Ectodermal cell (in vitro differentiated cells): ENCODE results near the gene C10orf71.

Experiments
- H3K27ac ChIP-seq: 2 replicates; pipeline ENCODE4 v1.7.0; 2013; ENCODE audit warnings: mild to moderate bottlenecking, low read depth, low read length; ENCODE audit not compliant: insufficient read depth, poor library complexity, severe bottlenecking
- H3K27me3 ChIP-seq: 2 replicates; pipeline ENCODE4 v1.7.0; 2013; ENCODE audit warnings: mild to moderate bottlenecking, low read length; ENCODE audit not compliant: insufficient read depth, control insufficient read depth, poor library complexity, severe bottlenecking
- H3K36me3 ChIP-seq: one replicate; pipeline ENCODE4 v1.7.0; 2013; ENCODE audit warnings: low read length; ENCODE audit not compliant: control insufficient read depth, insufficient read depth
- H3K4me1 ChIP-seq: one replicate; pipeline ENCODE4 v1.7.0; 2013; ENCODE audit warnings: low read length; ENCODE audit not compliant: control insufficient read depth, insufficient read depth
- H3K4me3 ChIP-seq: 2 replicates; pipeline ENCODE4 v1.7.0; 2013; ENCODE audit warnings: low read depth, low read length, control low read depth; ENCODE audit not compliant: insufficient read depth
- H3K9me3 ChIP-seq: 2 replicates; pipeline ENCODE4 v1.7.0; 2013; ENCODE audit warnings: mild to moderate bottlenecking, low read length, moderate library complexity; ENCODE audit not compliant: control insufficient read depth
- WGBS, 2 experiments: methylation state at CpG; one replicate each; pipeline ENCODE4 v1.1.7; 2013; ENCODE audit warnings: missing lambda C conversion rate in 2 of 2; 5-methylcytosine and 5-hydroxymethylcytosine counted together

Gene C10orf71

DNA sequence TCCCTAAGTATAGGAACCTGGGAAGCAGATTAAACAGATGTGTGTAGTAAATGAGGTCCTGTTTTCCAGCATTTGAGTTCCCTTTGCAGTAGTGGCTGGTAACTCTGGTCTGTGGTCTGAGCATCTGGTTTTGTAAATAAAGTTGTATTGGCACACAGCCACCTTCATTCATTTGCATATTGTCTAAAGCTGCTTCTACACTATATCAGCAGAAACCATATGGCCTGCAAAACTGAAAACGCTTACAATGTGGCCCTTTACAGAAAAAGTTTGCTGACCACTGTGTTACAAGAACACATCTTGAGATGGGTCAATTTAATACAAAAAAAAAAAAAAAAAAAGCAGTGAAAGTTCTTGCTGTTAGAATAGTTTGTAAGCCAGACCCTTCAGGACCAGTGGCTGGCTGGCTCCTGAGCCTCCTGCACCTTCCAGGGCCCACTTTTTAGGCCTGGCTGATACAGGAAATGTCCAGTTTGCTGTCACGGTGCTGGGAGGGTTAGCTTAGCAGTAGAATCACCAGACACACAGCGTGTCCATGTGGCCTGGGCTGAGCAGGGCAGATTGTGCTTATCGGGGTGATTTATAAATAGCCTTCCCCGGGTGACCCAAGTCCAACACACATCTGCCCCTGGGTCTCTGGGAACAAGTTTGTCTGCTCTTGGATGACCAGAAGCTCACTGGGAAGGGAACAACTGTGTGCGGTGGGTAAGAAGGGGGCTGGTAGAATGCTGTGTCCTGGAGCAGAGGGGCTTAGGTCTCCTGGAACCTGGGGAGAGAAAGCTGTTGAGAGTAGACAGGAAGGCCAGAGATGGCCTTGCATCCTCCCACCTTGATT is 1.4 kb downstream of the C10orf71 start:
- H3K27me3 ChIP-seq = no peaks in the 10 kb centered on the region
- H3K4me1 ChIP-seq = peaks cover 45% of the 10 kb centered on the region
- H3K27ac ChIP-seq = no peak overlapping the region
- H3K9me3 ChIP-seq = no peaks in the 10 kb centered on the region
- H3K36me3 ChIP-seq = no peaks in the 10 kb centered on the region
- H3K4me3 ChIP-seq = no peak overlapping the region
- WGBS, 2 experiments = 96% methylated on average over 6 of the region's 6 CpGs

DNA sequence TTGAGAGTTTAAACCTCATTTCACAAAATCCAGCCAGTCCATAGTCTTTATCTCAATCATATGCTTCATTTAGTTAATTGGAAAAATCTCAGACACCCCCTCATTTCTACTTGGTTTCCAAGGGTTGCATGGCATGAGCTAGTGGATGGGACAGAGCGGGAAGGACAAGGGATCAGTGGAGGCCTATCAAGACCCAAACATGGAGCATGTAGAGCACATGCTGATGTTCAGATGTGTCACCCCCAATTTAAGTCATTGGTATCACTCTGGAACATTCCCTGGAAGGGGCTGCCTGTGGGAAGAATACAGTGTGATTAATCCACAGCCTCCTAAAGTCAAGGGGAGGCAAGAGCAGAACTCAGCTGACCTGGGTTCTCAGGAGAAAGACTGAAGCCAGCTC is 2.3 kb downstream of the C10orf71 start:
- H3K27ac ChIP-seq = no peak overlapping the region
- 81 to 96% methylated on average over 1 of the region's 1 CpG for WGBS, 2 experiments
- no peaks in the 10 kb centered on the region for H3K27me3 ChIP-seq
- peaks cover 42% of the 10 kb centered on the region for H3K4me1 ChIP-seq
- H3K9me3 ChIP-seq = no peaks in the 10 kb centered on the region
- H3K4me3 ChIP-seq = no peak overlapping the region
- no peaks in the 10 kb centered on the region for H3K36me3 ChIP-seq

DNA sequence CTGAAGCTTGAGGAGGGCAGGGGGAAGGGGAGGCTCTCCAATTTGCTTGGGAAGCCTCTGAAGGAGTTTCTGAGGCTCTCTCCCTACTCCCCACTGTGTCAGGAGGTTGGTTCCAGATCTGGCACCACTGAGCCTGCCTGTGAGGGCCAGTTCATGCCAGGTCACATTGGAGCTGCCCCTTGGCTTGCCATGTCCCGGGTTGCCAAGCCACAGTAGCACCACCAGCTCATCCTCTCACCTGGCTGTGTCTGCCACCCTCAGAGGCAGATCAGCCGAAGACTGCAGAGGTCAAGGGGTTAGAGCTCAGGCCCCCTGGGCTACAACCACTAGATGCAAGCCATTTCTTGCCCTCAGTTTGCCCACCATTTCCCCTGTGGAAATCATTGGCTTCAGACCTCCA is 3.1 kb downstream of the C10orf71 start:
- 43 to 50% methylated on average over 2 of the region's 2 CpGs for WGBS, 2 experiments
- no peaks in the 10 kb centered on the region for H3K9me3 ChIP-seq
- no peaks in the 10 kb centered on the region for H3K27me3 ChIP-seq
- peaks cover 35% of the 10 kb centered on the region for H3K4me1 ChIP-seq
- H3K36me3 ChIP-seq = no peaks in the 10 kb centered on the region
- H3K4me3 ChIP-seq = no peak overlapping the region
- H3K27ac ChIP-seq = no peak overlapping the region

DNA sequence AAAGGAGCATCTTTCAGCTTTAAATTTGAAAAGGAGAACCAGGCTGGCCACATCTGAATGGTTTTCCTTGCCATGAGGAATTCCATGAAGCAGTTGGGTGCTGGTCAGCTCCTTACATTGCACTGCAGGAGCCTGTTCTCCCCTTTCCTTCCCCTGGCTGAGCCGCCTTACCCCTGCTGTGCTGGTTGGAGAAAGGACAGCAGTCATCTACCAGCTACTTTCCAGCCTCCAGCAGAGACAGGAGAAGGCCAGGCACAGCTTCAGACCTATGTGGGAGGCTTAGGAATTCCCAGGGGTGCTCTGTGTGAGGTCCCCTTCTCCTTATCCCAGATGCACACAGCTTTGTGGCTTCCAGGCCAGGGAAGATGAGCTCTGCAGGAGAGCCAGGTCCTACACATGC is 4.7 kb downstream of the C10orf71 start:
- no peaks in the 10 kb centered on the region for H3K27me3 ChIP-seq
- WGBS, 2 experiments = 29 to 45% methylated on average over 1 of the region's 1 CpG
- no peaks in the 10 kb centered on the region for H3K9me3 ChIP-seq
- H3K4me1 ChIP-seq = peaks cover 22% of the 10 kb centered on the region
- no peaks in the 10 kb centered on the region for H3K36me3 ChIP-seq
- H3K4me3 ChIP-seq = no peak overlapping the region
- H3K27ac ChIP-seq = no peak overlapping the region

DNA sequence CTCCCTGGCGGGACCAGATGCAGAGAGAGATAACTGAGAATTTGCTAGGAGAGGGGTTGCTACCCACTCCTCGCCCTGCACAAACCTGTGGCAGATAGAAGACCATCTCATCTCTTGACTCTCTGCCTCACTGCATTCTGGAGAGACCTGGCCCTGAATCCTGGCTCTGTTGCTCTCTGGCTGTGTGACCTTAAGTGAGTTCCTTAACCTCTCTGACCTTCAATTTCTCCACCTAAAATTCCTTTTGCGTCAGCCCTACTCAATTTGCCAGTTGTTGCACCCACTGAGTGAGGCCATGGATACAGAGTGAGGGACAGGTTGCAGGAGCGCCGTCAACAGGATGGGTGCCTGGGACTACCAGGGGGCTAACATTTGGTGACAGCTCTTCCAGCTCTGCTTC is 5.2 kb downstream of the C10orf71 start:
- H3K36me3 ChIP-seq = no peaks in the 10 kb centered on the region
- H3K9me3 ChIP-seq = no peaks in the 10 kb centered on the region
- 87 to 92% methylated on average over 5 of the region's 5 CpGs for WGBS, 2 experiments
- H3K27me3 ChIP-seq = no peaks in the 10 kb centered on the region
- no peak overlapping the region for H3K4me3 ChIP-seq
- peaks cover 18% of the 10 kb centered on the region for H3K4me1 ChIP-seq
- H3K27ac ChIP-seq = no peak overlapping the region

DNA sequence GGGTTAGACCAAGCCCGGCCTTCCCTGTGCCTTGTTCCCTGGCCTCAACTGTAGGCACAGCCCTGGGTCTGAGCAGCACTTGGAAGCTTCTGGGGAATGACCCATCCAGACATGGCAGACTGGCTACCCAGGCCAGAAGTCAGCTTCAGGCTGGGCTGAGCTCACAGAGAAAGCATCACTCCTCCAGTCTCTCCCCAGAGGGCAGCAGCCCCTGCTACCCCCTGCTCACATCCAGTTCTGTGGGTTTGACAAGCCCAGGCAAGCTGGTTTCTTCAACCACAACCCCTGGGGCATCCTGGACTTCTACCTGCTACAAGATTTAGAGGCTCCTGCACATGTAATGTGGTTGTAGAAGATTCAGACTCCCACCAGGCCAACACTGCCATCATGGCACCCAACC is 9.0 kb downstream of the C10orf71 start:
- Histone ChIP-seq H3K27me3 (no peaks in the 10 kb centered on the region), H3K27ac (no peak overlapping the region), H3K4me1 (peaks cover 10% of the 10 kb centered on the region), H3K9me3 (no peaks in the 10 kb centered on the region), H3K4me3 (no peak overlapping the region), H3K36me3 (no peaks in the 10 kb centered on the region)
- 93 to 98% methylated on average over 1 of the region's 1 CpG for WGBS, 2 experiments

DNA sequence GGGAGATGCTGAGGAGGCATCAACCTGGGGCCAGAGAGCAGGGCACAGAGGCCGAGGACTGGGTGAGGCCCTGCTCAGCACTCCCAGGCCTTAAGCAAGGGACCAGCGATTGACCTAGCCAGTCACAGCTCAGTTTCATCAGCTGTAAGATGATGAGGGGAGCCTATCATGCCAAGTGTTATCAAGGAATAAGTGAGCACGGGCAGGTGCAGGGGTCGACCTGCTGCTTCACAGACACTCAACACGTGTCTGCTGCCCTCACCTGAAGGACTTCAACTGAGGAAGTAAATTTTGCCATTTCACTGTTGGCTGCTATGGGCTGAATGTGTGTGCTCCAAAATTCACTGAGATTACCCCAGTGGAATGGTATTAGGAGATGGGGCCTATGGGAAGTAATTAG is 9.9 kb downstream of the C10orf71 start:
- 93 to 97% methylated on average over 5 of the region's 5 CpGs for WGBS, 2 experiments
- no peaks in the 10 kb centered on the region for H3K9me3 ChIP-seq
- H3K27ac ChIP-seq = no peak overlapping the region
- no peak overlapping the region for H3K4me3 ChIP-seq
- H3K27me3 ChIP-seq = no peaks in the 10 kb centered on the region
- H3K36me3 ChIP-seq = no peaks in the 10 kb centered on the region
- peaks cover under 1% of the 10 kb centered on the region for H3K4me1 ChIP-seq

DNA sequence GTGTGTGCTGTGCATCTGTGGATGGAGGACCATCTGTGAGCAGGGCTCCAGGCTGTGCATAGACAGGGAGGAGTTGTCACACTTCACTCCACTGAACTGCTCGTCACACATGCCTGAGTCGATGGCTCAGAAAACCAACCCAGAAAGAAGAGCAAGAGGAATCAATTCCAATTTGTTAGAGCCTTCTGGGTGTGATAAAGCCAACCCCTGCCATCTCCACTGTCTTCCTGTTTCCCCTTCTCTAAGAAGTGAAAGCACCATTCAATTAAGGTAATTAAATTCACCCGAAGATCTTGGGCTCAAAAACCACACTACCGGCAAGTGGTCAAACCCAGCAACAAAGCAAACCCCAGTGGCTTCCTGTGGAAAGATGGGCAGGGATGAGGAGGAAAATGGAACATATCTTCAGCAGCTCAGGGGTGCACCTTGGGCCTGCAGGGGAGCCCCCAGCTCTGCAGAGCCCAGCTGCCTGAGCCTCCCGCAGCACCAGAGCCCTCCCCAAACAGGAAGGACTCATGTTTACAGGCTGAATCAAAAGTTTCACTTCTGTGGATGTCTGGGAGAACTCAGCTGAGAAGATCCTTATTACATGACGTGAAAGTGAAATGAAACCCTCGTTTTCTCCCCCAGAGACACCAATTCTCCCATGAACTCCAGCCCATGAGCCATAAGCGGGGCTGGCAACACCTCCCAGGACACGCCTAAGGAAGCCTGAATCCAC is 10.9 kb downstream of the C10orf71 start:
- Histone ChIP-seq H3K36me3 (no peaks in the 10 kb centered on the region), H3K9me3 (no peaks in the 10 kb centered on the region), H3K27me3 (no peaks in the 10 kb centered on the region), H3K4me1 (no peaks in the 10 kb centered on the region), H3K4me3 (no peak overlapping the region), H3K27ac (no peak overlapping the region)
- 80 to 82% methylated on average over 9 of the region's 9 CpGs for WGBS, 2 experiments

DNA sequence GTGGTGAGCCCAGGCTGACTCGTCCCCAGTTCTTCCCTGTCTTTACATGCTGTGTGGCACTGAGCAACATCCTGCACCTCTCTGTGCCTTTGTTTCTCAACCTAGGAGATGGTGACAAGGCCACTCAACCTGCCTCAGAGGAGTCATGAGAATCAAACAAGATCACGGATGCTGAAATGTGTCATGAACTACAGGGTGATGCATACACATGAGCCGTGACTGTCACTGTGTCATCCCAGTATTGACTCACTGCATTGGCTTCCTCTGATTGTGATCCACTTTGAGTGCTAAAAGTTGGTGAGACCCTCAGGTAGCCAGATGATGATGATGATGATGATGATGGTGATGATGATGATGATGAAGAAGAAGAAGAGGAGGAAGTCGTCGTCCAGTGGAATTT is 11.5 kb downstream of the C10orf71 start:
- Histone ChIP-seq H3K4me3 (no peak overlapping the region), H3K27ac (no peak overlapping the region), H3K4me1 (no peaks in the 10 kb centered on the region), H3K27me3 (no peaks in the 10 kb centered on the region), H3K36me3 (no peaks in the 10 kb centered on the region), H3K9me3 (no peaks in the 10 kb centered on the region)
- 89 to 93% methylated on average over 5 of the region's 5 CpGs for WGBS, 2 experiments

DNA sequence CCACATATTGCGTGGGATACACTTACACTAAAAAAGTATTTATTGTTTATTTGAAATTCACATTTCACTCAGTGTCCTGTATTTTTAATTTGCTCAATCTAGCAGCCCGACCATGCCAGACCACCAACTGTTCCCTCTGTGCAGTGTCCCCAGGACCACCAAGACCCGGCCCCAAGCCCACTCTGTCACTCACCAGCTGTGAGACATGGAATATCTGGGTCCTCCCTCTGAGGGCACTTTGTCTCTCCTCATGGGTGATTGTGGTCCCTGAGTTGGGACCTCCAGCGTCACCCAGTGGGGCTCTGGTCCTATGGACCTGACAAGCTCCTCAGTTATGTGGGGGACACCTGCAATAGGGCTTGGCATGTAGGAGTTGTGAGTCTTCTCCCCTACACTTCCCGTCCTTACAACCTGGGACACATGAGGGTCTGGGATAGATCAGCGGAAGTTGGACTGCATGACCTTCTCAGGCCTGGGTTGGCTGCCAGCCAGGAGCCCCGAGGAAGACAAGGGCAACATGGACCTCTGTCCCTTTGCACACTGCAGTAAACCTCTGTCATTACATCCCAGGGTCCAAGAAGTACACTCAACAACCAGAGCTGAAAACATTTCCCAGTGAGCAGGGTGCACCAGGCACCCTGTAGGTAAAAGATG is 12.1 kb downstream of the C10orf71 start:
- no peak overlapping the region for H3K27ac ChIP-seq
- 90 to 94% methylated on average over 6 to 7 of the region's 7 CpGs for WGBS, 2 experiments
- no peak overlapping the region for H3K4me3 ChIP-seq
- H3K9me3 ChIP-seq = no peaks in the 10 kb centered on the region
- no peaks in the 10 kb centered on the region for H3K4me1 ChIP-seq
- H3K27me3 ChIP-seq = no peaks in the 10 kb centered on the region
- no peaks in the 10 kb centered on the region for H3K36me3 ChIP-seq
